22Rv1 (cell line): ENCODE data around the gene PROB1.

Experiments
- CTCF ChIP-seq: fragments of 450-650 bp; IDR thresholded peaks from 2 replicates; pipeline ENCODE4 v1.5.1; 2017; ENCODE audit warnings: mild to moderate bottlenecking
- ZFX ChIP-seq: fragments of 450-650 bp; IDR thresholded peaks from 2 replicates; pipeline ENCODE4 v1.6.1; 2017; ENCODE audit warnings: antibody characterized with exemption, borderline replicate concordance

GRCh38 chr5:139390639-139391569 is 4.0 kb downstream of the PROB1 start:
- no peak for TF ChIP-seq CTCF
- no peak for TF ChIP-seq ZFX
